Adrenal gland (tissue), 12 donors: ENCODE measurements around the gene MROH7. TPM values are rescaled to one million over a fixed set of nuclear protein-coding genes. Genes with fewer than 3 reads are reported as not detected.

Experiments used
- DNase-seq, 7 donors: peaks; one replicate each; pipeline ENCODE4 v3.0.0-alpha.2; 2019 to 2020
- H3K27ac ChIP-seq, 5 donors: fragments of 200-600 bp; sonication (generic) in 4 of 5; 1 replicate in 3 of 5; 2 replicates in 2 of 5; pipeline versions ENCODE4 v1.5.1 to v1.8.0; 2016 to 2020; ENCODE audit warnings: mild to moderate bottlenecking in 1 of 5
- H3K27me3 ChIP-seq: fragments of 200-600 bp; 2 replicates; pipeline ENCODE4 v1.8.0; 2021
- H3K36me3 ChIP-seq, 2 donors: fragments of 200-600 bp; replicated peaks in 1 of 2; 1 replicate in 1 of 2; 2 replicates in 1 of 2; pipeline versions ENCODE4 v1.5.1 to v1.8.0; 2018 to 2022
- H3K4me1 ChIP-seq, 2 donors: fragments of 200-600 bp; replicated peaks in 1 of 2; 1 replicate in 1 of 2; 2 replicates in 1 of 2; pipeline versions ENCODE4 v1.5.1 to v1.8.0; 2018 to 2021
- H3K4me3 ChIP-seq, 4 donors: fragments of 200-600 bp; sonication (generic) in 3 of 4; one replicate each; pipeline ENCODE4 v1.5.1; 2016 to 2018
- H3K9me3 ChIP-seq, 3 donors: fragments of 200-600 bp; sonication (generic) in 1 of 3; replicated peaks in 1 of 3; 1 replicate in 2 of 3; 2 replicates in 1 of 3; pipeline versions ENCODE4 v1.5.1 to v1.8.0; 2016 to 2021
- POLR2A ChIP-seq, 2 donors: fragments of 450-650 bp; IDR thresholded peaks; one replicate each; pipeline ENCODE4 v1.6.1; 2017; ENCODE audit warnings: antibody characterized with exemption in 2 of 2, mild to moderate bottlenecking in 2 of 2, moderate library complexity in 1 of 2
- WGBS, 4 donors: extraction: QIAGEN DNeasy Blood & Tissue Kit in 2 of 4; methylation state at CpG; one replicate each; pipeline versions ENCODE4 v1.1.5 to v1.1.7; 2013 to 2017; 5-methylcytosine and 5-hydroxymethylcytosine counted together
- intact Hi-C, 2 donors: fragments of 100-400 bp; cut with DNase I; formaldehyde crosslinking; loops; one replicate each; pipeline versions ENCODE4 v1.14.1 to v1.15.0; 2022 to 2023
- polyA plus RNA-seq, 3 donors: library from polyadenylated mRNA; stranded (reverse); fragments of 200-250 nt in 2 of 3; fragments of 350-450 nt in 1 of 3; fragmentation: Illumina TruSeq in 1 of 3; extraction: RNeasy Lipid Tissue Mini Kit (QIAGEN cat#74804) in 1 of 3; gene quantifications; one replicate each; pipeline ENCODE4 v1.2.3, GENCODE V29; 2013 to 2014
- total RNA-seq, 9 donors: library from RNA; depleted of rRNA in 4 of 9; stranded (reverse); fragments of >200 nt in 4 of 9; fragments of 120-200 nt in 1 of 9; fragmentation: NEBNext Ultra II Directional in 1 of 9; extraction: Animal tissue kit (Norgen Biotek cat#: 25700) in 1 of 9; gene quantifications; one replicate each; pipeline versions ENCODE4 v1.1.0 to v1.2.4, GENCODE V29; 2013 to 2023
- TF ChIP-seq, protein P1 (sequence below), 6 experiments: fragments of 450-650 bp in 4 of 6; fragments of 200-600 bp in 2 of 6; sonication (generic) in 1 of 6; IDR thresholded peaks; 1 replicate in 5 of 6; 2 replicates in 1 of 6; pipeline versions ENCODE4 v1.5.1 to v1.8.0; 2016 to 2021; ENCODE audit warnings: antibody characterized with exemption in 6 of 6, mild to moderate bottlenecking in 2 of 6, moderate library complexity in 1 of 6
- donor health status: healthy with polysubstance abuse.
- donor health status: Bipolar disorder and iron deficiency.
- donor health status: DM: yes; HTN: yes; CAD: no.
- donor health status: DM: no; HTN: no; CAD: no.
- donor health status: DM: no; HTN: no; CAD: no.
- donor health status: DM: yes; HTN: yes; CAD: no.

The MROH7 gene
- total and polyA plus RNA-seq, 12 donors: 0.62 to 13.0 (median 2.1) TPM

DNA sequence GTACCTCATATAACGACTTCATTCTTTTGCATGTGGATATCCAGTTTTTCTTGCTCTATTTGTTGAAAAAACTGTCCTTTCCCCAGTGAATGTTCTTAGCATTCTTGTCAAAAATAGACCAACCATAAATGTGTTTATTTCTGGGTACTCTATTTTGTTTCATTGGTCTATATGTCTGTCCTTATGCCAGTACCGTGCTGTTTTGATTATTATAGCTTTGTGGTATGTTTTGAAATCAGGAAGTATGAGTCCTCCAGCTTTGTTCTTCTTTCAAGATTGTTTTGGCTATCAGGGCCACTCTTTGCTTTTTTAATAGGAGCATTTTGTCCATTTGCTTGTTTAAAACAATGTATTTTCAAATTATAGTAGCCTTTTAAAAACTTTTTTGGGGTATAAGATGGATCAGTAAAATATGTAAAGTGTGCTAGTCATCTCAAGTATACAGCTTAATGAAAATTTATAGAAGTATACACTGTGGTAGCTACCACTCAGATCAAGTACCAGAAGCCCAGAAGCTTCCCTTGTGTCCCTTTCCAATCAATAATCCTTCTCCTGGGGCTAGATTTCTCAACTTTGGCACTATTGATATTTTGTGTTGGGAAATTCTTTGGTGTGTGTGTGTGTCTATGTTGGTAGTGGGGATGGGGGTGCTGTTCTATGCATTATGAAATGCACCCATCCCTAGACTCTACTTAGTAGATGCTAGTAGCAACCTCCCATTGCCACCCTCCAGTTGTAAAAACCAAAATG is 16.8 kb downstream of the MROH7 start:
- Histone ChIP-seq H3K27ac (no peak overlapping the region), H3K9me3 (no peaks in the 10 kb centered on the region), H3K27me3 (no peaks in the 10 kb centered on the region), H3K4me3 (no peak overlapping the region), H3K4me1 (no peaks in the 10 kb centered on the region), H3K36me3 (no peaks in the 10 kb centered on the region)
- no peak for DNase-seq
- WGBS, 4 donors: 82 to 88% (median 83%) methylated on average over 2 of the region's 2 CpGs
- no peak for TF ChIP-seq POLR2A (IDR thresholded peaks at IDR 0.05)
- TF ChIP-seq, protein P1, sequence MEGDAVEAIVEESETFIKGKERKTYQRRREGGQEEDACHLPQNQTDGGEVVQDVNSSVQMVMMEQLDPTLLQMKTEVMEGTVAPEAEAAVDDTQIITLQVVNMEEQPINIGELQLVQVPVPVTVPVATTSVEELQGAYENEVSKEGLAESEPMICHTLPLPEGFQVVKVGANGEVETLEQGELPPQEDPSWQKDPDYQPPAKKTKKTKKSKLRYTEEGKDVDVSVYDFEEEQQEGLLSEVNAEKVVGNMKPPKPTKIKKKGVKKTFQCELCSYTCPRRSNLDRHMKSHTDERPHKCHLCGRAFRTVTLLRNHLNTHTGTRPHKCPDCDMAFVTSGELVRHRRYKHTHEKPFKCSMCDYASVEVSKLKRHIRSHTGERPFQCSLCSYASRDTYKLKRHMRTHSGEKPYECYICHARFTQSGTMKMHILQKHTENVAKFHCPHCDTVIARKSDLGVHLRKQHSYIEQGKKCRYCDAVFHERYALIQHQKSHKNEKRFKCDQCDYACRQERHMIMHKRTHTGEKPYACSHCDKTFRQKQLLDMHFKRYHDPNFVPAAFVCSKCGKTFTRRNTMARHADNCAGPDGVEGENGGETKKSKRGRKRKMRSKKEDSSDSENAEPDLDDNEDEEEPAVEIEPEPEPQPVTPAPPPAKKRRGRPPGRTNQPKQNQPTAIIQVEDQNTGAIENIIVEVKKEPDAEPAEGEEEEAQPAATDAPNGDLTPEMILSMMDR (IDR thresholded peaks at IDR 0.05): no peak
- intact Hi-C loops: no loop called here

DNA sequence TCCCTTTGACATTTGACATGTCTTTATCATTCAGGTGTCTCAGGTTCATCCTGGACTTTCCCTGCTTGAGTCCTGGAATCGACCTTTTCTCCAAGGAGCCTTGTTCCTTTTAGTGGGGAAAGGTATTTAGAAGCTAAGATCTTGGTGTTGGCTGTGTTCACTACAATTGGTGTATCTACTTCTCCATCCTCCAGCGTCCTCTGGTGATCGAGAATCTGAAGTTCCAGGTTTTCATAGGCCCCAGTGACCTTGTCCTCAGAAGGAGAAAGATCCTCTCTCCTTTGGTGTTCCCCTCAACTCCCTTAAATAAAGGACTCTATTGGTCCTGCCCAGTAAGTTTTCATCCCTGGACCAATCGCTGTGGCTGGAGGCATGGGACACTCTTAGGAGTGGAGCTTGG is 22.1 kb downstream of the MROH7 start:
- no peak for TF ChIP-seq POLR2A (IDR thresholded peaks at IDR 0.05)
- TF ChIP-seq, protein P1 (IDR thresholded peaks at IDR 0.05): no peak
- DNase-seq: no peak
- no peak overlapping the region for H3K27ac ChIP-seq
- no peaks in the 10 kb centered on the region for H3K4me1 ChIP-seq
- no peaks in the 10 kb centered on the region for H3K36me3 ChIP-seq
- 86 to 94% (median 88%) methylated on average over 4 of the region's 4 CpGs for WGBS, 4 donors
- intact Hi-C loops: no loop called here
- no peaks in the 10 kb centered on the region for H3K27me3 ChIP-seq
- H3K9me3 ChIP-seq: no peaks in the 10 kb centered on the region
- H3K4me3 ChIP-seq: no peak overlapping the region

DNA sequence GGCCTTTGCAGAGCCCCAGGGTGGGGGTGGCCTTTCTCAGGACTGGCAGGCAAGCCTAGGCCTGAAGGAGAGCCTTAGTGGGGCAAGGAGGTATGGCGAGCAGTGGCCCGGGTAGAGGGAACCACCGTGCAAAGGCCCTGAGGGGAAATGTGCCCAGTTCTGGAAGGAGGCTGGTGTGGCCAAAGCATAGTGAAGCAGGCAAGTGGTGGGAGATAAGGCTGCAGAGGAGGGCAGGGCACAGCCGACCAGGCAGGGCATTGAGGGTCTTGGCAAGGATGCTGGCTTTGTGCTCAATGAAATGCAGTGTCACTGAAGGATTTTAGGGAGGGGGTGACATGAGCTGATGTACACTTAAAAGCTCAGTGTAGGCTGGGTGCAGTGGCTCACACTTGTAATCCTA is 22.8 kb downstream of the MROH7 start:
- DNase-seq: no peak
- Histone ChIP-seq H3K27ac (no peak overlapping the region), H3K4me1 (no peaks in the 10 kb centered on the region), H3K9me3 (no peaks in the 10 kb centered on the region), H3K4me3 (no peak overlapping the region), H3K27me3 (no peaks in the 10 kb centered on the region), H3K36me3 (no peaks in the 10 kb centered on the region)
- 91 to 96% (median 95%) methylated on average over 4 of the region's 4 CpGs for WGBS, 4 donors
- TF ChIP-seq, protein P1 (IDR thresholded peaks at IDR 0.05): no peak
- TF ChIP-seq POLR2A (IDR thresholded peaks at IDR 0.05): no peak
- intact Hi-C loops: no loop called here

DNA sequence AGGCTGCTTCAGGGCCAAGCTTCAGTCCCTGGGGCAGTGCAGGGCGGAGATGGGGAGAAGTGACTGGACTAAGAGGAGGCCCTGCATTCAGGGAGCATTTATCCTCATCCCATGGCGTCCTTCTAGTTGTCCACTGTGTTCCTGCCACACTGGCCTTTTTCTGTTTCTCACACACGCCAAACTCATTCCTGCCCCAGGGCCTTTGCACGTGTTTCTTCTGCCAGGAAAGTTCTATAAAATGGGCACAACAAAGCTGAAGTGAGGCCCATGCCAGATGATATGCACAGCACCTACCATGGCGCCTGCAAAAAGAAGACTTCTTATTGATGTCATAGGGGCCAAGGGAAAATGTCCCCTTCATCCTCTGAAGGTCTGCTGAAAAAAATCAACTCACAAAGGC is 24.3 kb downstream of the MROH7 start:
- Histone ChIP-seq H3K27ac (no peak overlapping the region), H3K4me1 (no peaks in the 10 kb centered on the region), H3K36me3 (no peaks in the 10 kb centered on the region), H3K4me3 (no peak overlapping the region), H3K27me3 (no peaks in the 10 kb centered on the region), H3K9me3 (no peaks in the 10 kb centered on the region)
- WGBS, 4 donors: 87 to 99% (median 92%) methylated on average over 5 of the region's 5 CpGs
- no peak for DNase-seq
- TF ChIP-seq, protein P1 (IDR thresholded peaks at IDR 0.05): no peak
- no peak for TF ChIP-seq POLR2A (IDR thresholded peaks at IDR 0.05)
- intact Hi-C loops: no loop called here
